ENCODE results near the gene NHLH1. TPM values are rescaled to one million over a fixed set of nuclear protein-coding genes. Genes with fewer than 3 reads are reported as not detected.

Gene NHLH1
- polyA plus RNA-seq, 10 donors: 0.23 to 0.68 (median 0.38) TPM

DNA sequence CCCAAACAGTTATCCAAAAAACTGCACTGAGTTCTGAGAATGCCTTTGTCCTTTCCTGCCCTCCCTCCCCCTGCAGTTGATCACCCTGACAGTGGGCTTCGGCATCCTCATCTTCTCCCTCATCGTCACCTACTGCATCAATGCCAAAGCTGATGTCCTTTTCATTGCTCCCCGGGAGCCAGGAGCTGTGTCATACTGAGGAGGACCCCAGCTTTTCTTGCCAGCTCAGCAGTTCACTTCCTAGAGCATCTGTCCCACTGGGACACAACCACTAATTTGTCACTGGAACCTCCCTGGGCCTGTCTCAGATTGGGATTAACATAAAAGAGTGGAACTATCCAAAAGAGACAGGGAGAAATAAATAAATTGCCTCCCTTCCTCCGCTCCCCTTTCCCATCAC lies 8.8 kb upstream of the NHLH1 start:
- DNase-seq: no peak

- no peak for DNase-seq
These were observed 7.2 kb upstream of the NHLH1 start for GRCh38 chr1:160359559-160360226.

DNA sequence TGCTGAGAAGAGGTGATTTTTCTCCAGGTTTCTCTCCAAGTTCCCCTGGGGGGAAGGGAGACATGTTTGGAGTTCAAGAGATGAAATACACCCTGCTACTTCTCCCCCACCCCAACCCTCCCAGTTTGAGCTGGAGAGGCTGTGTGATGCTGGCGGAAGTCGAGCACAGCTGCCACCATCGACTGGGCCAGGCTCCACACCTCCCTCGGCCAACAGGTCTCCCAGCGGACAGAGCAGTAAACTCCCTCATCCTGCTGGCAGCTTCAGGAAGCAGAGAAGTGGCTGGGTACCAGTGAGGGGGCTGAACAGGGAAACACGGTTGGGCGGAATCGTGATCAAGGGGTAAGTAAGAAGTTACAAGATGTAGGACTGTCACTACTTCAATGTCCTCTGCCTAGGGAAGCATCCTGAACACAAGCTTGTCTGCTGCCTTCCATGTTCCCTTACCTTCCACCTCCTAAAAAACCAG lies 6.6 kb upstream of the NHLH1 start:
- no peak for DNase-seq

GRCh38 chr1:160361199-160361598 lies 5.7 kb upstream of the NHLH1 start:
- DNase-seq: no peak

GRCh38 chr1:160361814-160362167 lies 5.1 kb upstream of the NHLH1 start:
- DNase-seq: no peak

DNA sequence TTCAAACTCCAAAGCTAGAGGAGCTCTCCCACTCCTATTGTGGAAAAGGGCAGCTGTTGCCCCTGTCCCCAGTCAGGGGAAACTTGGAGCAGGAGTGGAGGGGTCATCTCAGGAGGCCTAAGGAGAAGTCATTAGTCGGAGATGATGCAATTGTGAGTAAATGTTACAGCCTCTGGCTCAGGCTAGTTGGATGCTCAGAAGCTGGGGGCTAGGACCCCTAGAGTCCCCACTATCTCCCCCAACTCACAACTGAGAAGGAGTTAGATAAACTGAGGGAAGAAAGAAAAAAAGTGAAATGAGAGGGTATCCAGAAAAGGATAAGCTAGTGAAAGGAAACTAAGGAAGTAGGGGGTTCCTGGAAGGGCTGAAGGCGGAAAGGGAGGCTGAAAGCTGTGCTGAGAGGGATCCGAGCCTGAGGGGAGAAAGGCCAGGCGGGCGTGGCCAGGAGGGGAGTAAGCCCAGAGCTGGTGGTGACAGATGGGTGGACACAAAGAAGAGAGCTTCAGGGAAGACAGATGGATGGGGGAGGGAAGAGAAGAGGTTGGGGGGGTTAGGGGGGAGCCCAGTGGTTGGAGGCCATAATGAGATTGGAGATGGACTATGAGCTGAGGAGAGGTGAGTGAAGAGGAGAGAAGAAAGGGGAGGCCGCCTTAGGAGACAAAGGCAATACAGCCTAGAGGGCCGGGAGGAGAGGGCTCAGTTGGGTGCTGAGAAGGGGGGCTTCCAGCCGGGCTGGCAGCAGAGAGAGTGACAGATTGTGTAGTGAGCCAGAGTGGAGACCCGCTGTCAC lies 4.5 kb upstream of the NHLH1 start:
- DNase-seq: no peak

- DNase-seq: no peak
These were observed 3.9 kb upstream of the NHLH1 start for GRCh38 chr1:160363010-160363409.

GRCh38 chr1:160363951-160364735 lies 2.7 kb upstream of the NHLH1 start:
- no peak for DNase-seq

- no peak for DNase-seq
These were observed 1.5 kb upstream of the NHLH1 start for GRCh38 chr1:160365325-160365724.

DNA sequence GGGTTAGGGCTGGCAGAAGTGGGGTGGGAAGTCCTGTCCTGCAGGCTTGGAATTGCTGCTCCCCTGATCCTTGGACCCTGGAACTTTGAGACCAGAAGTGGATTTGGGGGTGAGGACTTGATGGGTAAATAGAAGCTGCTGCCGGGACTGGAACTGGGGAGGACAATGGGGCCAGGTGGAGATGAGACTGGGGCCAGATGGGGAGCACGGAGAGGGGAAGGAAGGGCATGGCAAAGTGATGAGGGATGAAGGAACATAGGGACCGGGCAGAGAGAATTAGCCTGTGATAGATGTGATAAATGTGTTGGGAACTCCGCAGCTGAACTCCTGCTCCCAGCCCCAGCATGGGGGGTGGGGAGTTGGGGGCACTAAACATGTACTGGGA lies 637 bp downstream of the NHLH1 start:
- DNase-seq: no peak

DNA sequence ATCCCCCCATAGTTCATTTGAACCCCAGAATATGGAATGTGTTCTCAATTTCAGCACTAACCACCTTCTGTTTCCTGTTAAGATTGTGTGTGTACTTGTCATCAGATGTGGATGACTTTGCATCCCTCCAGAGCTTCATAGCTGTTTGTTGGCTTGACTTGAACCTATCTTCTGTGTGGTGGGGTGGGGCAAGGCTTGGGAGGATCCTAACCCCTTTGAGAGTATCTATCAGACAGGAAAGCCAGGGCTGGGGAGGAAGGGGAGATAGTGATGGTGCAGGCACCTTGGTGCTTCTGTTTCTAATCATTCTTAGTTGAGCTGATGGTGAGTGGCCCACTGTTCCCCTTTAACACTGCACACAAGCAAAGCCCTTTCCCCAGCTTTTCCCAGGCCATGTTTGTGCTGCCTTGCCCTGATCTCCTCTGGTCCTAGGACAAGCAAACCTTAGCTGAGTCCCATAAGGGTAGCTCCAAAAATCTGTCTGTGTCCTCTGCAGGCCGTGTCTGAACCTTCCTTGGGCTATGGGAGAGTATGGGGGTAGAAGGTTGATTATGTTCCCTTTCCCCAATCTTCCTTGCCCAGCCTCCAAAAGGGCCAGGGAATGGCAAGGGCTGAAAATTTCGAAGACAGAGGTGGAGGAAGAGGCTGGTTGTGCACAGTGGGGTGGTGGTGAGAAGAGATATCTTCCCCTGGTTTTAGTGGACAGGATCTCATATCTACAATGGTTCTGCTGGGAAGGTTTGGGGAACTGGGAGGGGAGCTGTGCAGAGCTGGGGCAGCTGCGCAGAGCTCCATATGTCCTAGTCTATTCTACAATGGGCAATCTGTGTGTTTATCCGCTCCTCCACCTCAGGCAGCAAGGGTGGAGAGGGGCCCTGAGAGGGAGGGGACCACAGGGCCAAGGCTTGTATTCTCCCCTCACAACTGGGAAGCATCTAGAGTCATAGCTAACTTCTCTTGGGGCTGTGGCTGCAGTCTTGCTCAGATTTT lies 1.4 kb downstream of the NHLH1 start:
- DNase-seq: no peak

GRCh38 chr1:160369087-160369486 lies 2.2 kb downstream of the NHLH1 start:
- no peak for DNase-seq

- no peak for DNase-seq
These were observed 3.9 kb downstream of the NHLH1 start for GRCh38 chr1:160370561-160371345.

GRCh38 chr1:160371346-160371631 lies 4.4 kb downstream of the NHLH1 start:
- DNase-seq: no peak

GRCh38 chr1:160371756-160372155 lies 4.9 kb downstream of the NHLH1 start:
- DNase-seq: no peak

GRCh38 chr1:160373696-160374095 lies 6.8 kb downstream of the NHLH1 start:
- no peak for DNase-seq

GRCh38 chr1:160374306-160375110 lies 7.6 kb downstream of the NHLH1 start:
- peak; percentile 33 to 87 (median 65) for DNase-seq

- DNase-seq: peak in 1 of 3 donors; percentile 40
These were observed 9.1 kb downstream of the NHLH1 start for GRCh38 chr1:160375788-160376524.

GRCh38 chr1:160376525-160377131 lies 9.8 kb downstream of the NHLH1 start:
- DNase-seq: peak; percentile 62 to 85 (median 74)
